ENCODE measurements around the gene PPIG. TPM values are rescaled to one million over a fixed set of nuclear protein-coding genes. Genes with fewer than 3 reads are reported as not detected.

Gene PPIG
- total and polyA plus RNA-seq, 9 of the 15 experiments (the other 6 are each of a cell fraction or from before 2014, with no cell fraction given), result 52.5 to 166 (median 124) TPM

DNA sequence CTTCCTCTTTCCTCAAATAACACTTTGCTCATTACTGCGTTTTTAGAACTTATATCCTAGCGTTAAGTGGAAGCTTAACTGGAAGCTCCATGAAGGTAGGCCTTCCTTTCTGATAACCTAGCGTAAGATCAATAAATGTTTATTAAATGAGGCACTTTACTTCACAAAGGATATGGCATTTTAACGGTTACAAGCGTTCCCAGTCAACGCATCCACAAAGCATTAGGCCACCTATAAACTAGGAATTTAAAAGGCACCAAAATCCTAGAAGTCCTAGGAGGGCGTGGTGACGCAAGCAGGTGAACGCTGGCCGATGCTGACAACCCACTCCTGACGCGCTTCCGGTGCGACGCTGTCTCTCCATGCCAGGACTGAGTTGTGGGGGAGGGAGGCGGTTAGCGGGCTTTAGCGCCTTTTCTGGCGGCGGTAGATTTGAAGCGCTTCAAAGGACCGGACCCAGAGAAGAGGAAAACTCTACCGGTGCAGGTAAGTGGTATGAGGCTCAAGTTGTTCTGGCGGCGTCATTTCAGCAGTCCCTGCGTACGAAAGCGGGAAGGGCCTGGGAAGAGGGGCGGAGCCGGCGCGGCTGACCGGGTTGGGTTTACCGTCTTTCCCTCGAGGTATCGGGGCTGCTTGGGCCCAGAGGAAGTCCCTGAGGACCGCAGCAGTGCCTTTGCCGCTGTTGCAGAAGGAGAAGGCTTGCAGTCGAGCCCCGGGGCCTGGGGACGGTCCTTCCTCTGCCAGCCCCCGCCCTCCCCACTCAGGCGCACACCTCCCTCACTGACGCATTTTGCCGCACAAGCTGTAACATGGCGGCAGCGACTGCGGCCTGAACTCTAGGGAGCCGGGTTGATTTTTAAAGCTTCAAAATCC, at the start of gene PPIG (continued):
- peak; percentile 69 for TF ChIP-seq MGA (IDR thresholded peaks at IDR 0.05)
- no peak for TF ChIP-seq ZC3H11A (IDR thresholded peaks at IDR 0.05; ENCODE audit: low read depth, low read length)
- peak in 1 of 2 experiments; percentile 89; a peak in 2 of 4 replicates for TF ChIP-seq SRF (CRISPR knock-in tag; IDR thresholded peaks at IDR 0.05)
- TF ChIP-seq DDX20 (tag; IDR thresholded peaks at IDR 0.05; ENCODE audit: low read depth), result no peak
- TF ChIP-seq STAT5B (CRISPR knock-in tag; IDR thresholded peaks at IDR 0.05), result peak; percentile 53; the same call in 1 of the 2 replicates
- TF ChIP-seq ZNF551 (CRISPR knock-in tag; IDR thresholded peaks at IDR 0.05), result no peak
- no peak for TF ChIP-seq TEAD2 (tag; IDR thresholded peaks at IDR 0.05)
- no peak for TF ChIP-seq ZNF589 (CRISPR knock-in tag; IDR thresholded peaks at IDR 0.05; ENCODE audit: low read depth)
- TF ChIP-seq HLTF (IDR thresholded peaks at IDR 0.05), result no peak; the same call in 1 of the 2 replicates
- no peak for TF ChIP-seq HNRNPK (IDR thresholded peaks at IDR 0.05; ENCODE audit: low read depth, low read length, poor library complexity, severe bottlenecking)
- TF ChIP-seq ZNF57 (CRISPR knock-in tag; IDR thresholded peaks at IDR 0.05), result no peak
- peak; percentile 95 for TF ChIP-seq TAF1 (IDR thresholded peaks at IDR 0.05; ENCODE audit: control insufficient read depth, extremely low read depth, insufficient read depth, low read length, severe bottlenecking)
- peak; percentile 83 for TF ChIP-seq MXI1 (IDR thresholded peaks at IDR 0.05; ENCODE audit: low read depth, low read length)
- TF ChIP-seq CTBP1 (IDR thresholded peaks at IDR 0.05; ENCODE audit: borderline replicate concordance), result peak; percentile 78
- no peak; the same call in 1 of the 2 replicates for TF ChIP-seq GABPB2 (CRISPR knock-in tag; conservative IDR thresholded peaks at IDR 0.05)
- peak; percentile 72 for TF ChIP-seq SMAD1 (IDR thresholded peaks at IDR 0.05; ENCODE audit: low read depth, low read length, partially characterized antibody)
